Lower leg skin (tissue), 3 donors: Measurements from ENCODE around the gene MEGF6.

Experiments
- POLR2A ChIP-seq, 2 donors: fragments of 450-650 bp; IDR thresholded peaks; one replicate each; pipeline ENCODE4 v1.6.1; 2016 to 2017; ENCODE audit warnings: antibody characterized with exemption in 2 of 2, mild to moderate bottlenecking in 1 of 2, moderate library complexity in 1 of 2
- TF ChIP-seq, protein P1 (sequence below), 3 donors: fragments of 450-650 bp; IDR thresholded peaks; one replicate each; pipeline ENCODE4 v1.5.1; 2016; ENCODE audit warnings: antibody characterized with exemption in 3 of 3, mild to moderate bottlenecking in 3 of 3, moderate library complexity in 2 of 3

DNA sequence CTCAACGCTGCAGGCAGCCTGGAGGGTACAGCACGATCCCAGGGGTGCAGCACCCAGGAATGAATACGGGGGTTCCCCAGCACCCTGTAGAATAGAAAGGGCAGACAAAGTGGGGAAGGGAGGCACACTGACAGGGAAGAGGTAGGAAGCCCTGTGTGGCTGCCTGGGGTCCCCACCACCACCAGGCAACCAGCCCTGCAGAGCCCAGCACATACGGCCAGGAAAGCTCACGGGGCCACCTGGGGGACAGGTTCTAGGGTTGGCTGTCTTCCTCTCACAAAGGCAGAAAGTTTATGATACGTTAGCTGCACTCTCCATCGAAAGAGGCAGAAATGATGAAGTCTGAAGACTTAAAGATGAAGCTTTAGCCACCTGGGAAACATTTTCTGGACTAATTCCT is 104.4 kb downstream of the MEGF6 start:
- TF ChIP-seq, protein P1, sequence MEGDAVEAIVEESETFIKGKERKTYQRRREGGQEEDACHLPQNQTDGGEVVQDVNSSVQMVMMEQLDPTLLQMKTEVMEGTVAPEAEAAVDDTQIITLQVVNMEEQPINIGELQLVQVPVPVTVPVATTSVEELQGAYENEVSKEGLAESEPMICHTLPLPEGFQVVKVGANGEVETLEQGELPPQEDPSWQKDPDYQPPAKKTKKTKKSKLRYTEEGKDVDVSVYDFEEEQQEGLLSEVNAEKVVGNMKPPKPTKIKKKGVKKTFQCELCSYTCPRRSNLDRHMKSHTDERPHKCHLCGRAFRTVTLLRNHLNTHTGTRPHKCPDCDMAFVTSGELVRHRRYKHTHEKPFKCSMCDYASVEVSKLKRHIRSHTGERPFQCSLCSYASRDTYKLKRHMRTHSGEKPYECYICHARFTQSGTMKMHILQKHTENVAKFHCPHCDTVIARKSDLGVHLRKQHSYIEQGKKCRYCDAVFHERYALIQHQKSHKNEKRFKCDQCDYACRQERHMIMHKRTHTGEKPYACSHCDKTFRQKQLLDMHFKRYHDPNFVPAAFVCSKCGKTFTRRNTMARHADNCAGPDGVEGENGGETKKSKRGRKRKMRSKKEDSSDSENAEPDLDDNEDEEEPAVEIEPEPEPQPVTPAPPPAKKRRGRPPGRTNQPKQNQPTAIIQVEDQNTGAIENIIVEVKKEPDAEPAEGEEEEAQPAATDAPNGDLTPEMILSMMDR (IDR thresholded peaks at IDR 0.05), result no peak
- TF ChIP-seq POLR2A (IDR thresholded peaks at IDR 0.05), result no peak
